ENCODE measurements around the gene GDF9.

GDF9 gene

GRCh38 chr5:132853790-132854189, 12.5 kb downstream of the GDF9 start:
- no peak for DNase-seq (ENCODE audit: low read depth)
- TF ChIP-seq, protein P1, sequence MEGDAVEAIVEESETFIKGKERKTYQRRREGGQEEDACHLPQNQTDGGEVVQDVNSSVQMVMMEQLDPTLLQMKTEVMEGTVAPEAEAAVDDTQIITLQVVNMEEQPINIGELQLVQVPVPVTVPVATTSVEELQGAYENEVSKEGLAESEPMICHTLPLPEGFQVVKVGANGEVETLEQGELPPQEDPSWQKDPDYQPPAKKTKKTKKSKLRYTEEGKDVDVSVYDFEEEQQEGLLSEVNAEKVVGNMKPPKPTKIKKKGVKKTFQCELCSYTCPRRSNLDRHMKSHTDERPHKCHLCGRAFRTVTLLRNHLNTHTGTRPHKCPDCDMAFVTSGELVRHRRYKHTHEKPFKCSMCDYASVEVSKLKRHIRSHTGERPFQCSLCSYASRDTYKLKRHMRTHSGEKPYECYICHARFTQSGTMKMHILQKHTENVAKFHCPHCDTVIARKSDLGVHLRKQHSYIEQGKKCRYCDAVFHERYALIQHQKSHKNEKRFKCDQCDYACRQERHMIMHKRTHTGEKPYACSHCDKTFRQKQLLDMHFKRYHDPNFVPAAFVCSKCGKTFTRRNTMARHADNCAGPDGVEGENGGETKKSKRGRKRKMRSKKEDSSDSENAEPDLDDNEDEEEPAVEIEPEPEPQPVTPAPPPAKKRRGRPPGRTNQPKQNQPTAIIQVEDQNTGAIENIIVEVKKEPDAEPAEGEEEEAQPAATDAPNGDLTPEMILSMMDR (IDR thresholded peaks at IDR 0.05; ENCODE audit: control insufficient read depth, insufficient read depth, low read depth, low read length, missing control alignments) = no peak
- no peak overlapping the region for H3K4me3 ChIP-seq (ENCODE audit: control insufficient read depth, low read depth, low read length)

DNA sequence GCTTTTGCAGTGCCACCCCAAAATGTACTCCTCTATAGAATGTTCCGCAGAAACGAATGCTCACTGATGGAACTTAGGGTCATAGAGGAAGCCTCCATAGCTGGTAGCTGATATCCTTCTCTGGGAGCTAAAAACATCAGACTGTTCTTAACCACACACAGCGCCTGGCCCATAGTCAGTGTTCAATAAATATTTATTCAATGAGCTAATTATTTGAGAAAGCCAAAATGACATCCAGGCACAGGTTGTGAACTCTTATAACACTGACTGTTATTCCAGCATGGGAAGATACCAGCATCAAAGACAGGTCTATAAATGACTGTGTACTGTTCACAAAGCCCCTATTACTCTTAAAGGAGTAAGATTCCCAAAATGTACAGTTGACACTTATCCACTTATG, 12.9 kb downstream of the GDF9 start:
- H3K4me3 ChIP-seq (ENCODE audit: control insufficient read depth, low read depth, low read length) = no peak overlapping the region
- TF ChIP-seq, protein P1 (IDR thresholded peaks at IDR 0.05; ENCODE audit: control insufficient read depth, insufficient read depth, low read depth, low read length, missing control alignments) = no peak
- DNase-seq (ENCODE audit: low read depth) = no peak

DNA sequence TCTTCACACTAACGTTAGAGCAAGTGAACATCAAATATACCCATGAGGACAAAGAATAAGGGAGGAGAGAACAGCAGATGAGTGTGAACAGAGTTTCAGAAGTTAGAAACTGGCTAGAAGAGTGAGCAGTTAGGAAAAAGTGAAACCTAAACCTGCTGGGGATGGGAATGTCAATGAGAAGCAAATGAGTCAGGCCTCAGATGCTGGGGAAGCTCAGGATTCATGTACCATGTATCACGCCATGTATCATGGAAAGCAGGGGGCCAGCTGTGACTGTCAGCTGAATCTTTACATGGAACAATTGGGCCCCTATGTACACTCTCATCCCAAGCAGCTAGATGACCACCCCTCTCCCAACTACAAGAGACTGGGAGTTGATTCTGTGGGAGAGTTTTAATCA, 16.2 kb downstream of the GDF9 start:
- TF ChIP-seq, protein P1 (IDR thresholded peaks at IDR 0.05; ENCODE audit: control insufficient read depth, insufficient read depth, low read depth, low read length, missing control alignments) = no peak
- no peak for DNase-seq (ENCODE audit: low read depth)
- H3K4me3 ChIP-seq (ENCODE audit: control insufficient read depth, low read depth, low read length) = no peak overlapping the region

GRCh38 chr5:132849347-132849746, 16.9 kb downstream of the GDF9 start:
- TF ChIP-seq, protein P1 (IDR thresholded peaks at IDR 0.05; ENCODE audit: control insufficient read depth, insufficient read depth, low read depth, low read length, missing control alignments) = no peak
- no peak for DNase-seq (ENCODE audit: low read depth)

DNA sequence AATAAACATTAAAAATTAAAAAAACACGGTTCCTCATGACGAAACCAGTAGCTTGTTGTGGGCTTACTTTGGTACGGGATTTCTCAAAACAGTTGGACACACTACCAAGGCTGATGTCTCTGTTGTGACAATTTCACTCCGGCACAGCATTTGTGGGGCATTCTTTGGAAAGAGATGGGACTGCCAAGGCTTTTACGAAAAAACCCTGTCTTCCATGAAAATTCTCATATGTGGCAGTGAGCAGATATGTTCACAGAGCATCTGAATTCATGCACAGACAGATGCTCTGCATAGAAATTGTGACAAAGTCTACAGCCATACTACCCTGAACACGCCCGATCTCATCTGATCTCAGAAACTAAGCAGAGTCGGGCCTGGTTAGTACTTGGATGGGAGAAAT, 18.0 kb downstream of the GDF9 start:
- DNase-seq (ENCODE audit: low read depth) = no peak
- no peak overlapping the region for H3K4me3 ChIP-seq (ENCODE audit: control insufficient read depth, low read depth, low read length)
- TF ChIP-seq, protein P1 (IDR thresholded peaks at IDR 0.05; ENCODE audit: control insufficient read depth, insufficient read depth, low read depth, low read length, missing control alignments) = no peak

More at GRCh38 chr5:132849347-132849746, 16.9 kb downstream of the GDF9 start:
- H3K4me3 ChIP-seq (ENCODE audit: control insufficient read depth, low read depth, low read length) = no peak overlapping the region

DNA sequence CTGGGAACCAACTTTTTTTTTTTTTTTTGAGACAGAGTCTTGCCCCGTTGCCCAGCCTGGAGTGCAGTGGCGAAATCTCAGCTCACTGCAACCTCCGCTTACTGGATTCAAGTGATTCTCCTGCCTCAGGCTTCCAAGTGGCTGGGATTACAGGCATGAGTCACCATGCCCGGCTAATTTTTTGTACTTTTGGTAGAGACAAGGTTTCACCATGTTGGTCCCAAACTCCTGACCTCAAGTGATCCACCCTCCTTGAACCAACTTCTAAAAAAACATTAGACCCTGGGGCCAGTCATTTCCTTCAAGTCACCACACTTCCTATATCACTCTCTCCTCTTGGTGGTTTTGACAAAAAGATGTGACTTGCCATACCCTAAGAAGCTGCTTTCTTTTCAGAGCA, 25.0 kb downstream of the GDF9 start:
- DNase-seq (ENCODE audit: low read depth) = peak; percentile 45

More for the DNA sequence above, 25.0 kb downstream of the GDF9 start:
- H3K4me3 ChIP-seq (ENCODE audit: control insufficient read depth, low read depth, low read length) = no peak overlapping the region
- TF ChIP-seq, protein P1 (IDR thresholded peaks at IDR 0.05; ENCODE audit: control insufficient read depth, insufficient read depth, low read depth, low read length, missing control alignments) = no peak

Measured in AG09309 (cell line).